ENCODE results near the gene FAM3A. TPM values are rescaled to one million over a fixed set of nuclear protein-coding genes. Genes with fewer than 3 reads are reported as not detected.
A peak's percentile ranks its signal among the peaks of the same experiment; 100 is the strongest.
"Not testable (repeated sequence)": the region's sequence is repeated elsewhere in the genome, so short reads cannot be mapped to it uniquely, and the experiment has no call there.

Gene FAM3A
- total RNA-seq (10 to 100 TPM; 24.7 to 41.1 TPM), polyA plus RNA-seq (ENCODE audit: insufficient read depth, low read depth, low replicate concordance) (24.0 TPM)
- long read RNA-seq, donor 1, partial matches to known transcripts = 8 of 18 reads
- long read RNA-seq, donor 1, other reads (novel, unspliced or antisense) = 0 of 18 reads
- long read RNA-seq, donor 2, partial matches to known transcripts = 0 of 4 reads
- long read RNA-seq, donor 2, other reads (novel, unspliced or antisense) = 0 of 4 reads

- Histone ChIP-seq H3K4me3 (peak within 1 kb of the TSS; percentile 65 to 77), H3K9me3 (no peaks in the 10 kb centered on the region), H3K27me3 (no peaks in the 10 kb centered on the region), H3K36me3 (ENCODE audit: low read depth, missing control alignments) (no peaks in the 10 kb centered on the region), H3K4me1 (peaks cover 12% of the 10 kb centered on the region), H3K27ac (peak within 1 kb of the TSS; percentile 89 to 92)
- DNase-seq = peak; percentile 94
- intact Hi-C loops (cut with DNase I; ENCODE audit: low total_unique reads) = no loop called here
- WGBS, 2 donors = 0% methylated on average over 26 of the region's 59 CpGs; no CpG with 5 or more reads in 1 of the 2 donors
- TF ChIP-seq CTCF (IDR thresholded peaks at IDR 0.05) (no peak), POLR2A (IDR thresholded peaks at IDR 0.05) (peak; percentile 50)
These were observed at the start of gene FAM3A for GRCh38 chrX:154515966-154516655. FAM3A (minus strand) TSS chrX:154516232; CDS start chrX:154515772, 460 bp downstream.

GRCh38 chrX:154562295-154562694 lies 46.3 kb upstream of the FAM3A start:
- H3K4me3 ChIP-seq; intact Hi-C loops (cut with DNase I; ENCODE audit: low total_unique reads); H3K27ac ChIP-seq; H3K9me3 ChIP-seq; H3K4me1 ChIP-seq; DNase-seq; H3K27me3 ChIP-seq; H3K36me3 ChIP-seq (ENCODE audit: low read depth, missing control alignments): not testable (repeated sequence)
- WGBS, 2 donors = no CpG with 5 or more reads among the region's 10 CpGs

GRCh38 chrX:154560326-154560725 lies 44.3 kb upstream of the FAM3A start:
- intact Hi-C loops (cut with DNase I; ENCODE audit: low total_unique reads); H3K36me3 ChIP-seq (ENCODE audit: low read depth, missing control alignments); H3K27ac ChIP-seq; H3K27me3 ChIP-seq; H3K9me3 ChIP-seq; H3K4me3 ChIP-seq; H3K4me1 ChIP-seq; DNase-seq: not testable (repeated sequence)
- WGBS, 2 donors = no CpG with 5 or more reads among the region's 31 CpGs

- H3K36me3 ChIP-seq (ENCODE audit: low read depth, missing control alignments); H3K27me3 ChIP-seq; DNase-seq; H3K4me1 ChIP-seq; H3K4me3 ChIP-seq; intact Hi-C loops (cut with DNase I; ENCODE audit: low total_unique reads); H3K27ac ChIP-seq; H3K9me3 ChIP-seq: not testable (repeated sequence)
- no CpG with 5 or more reads among the region's 21 CpGs for WGBS, 2 donors
These were observed 42.9 kb upstream of the FAM3A start for GRCh38 chrX:154558896-154559295.

- H3K27me3 ChIP-seq; H3K27ac ChIP-seq; DNase-seq; H3K9me3 ChIP-seq; H3K4me1 ChIP-seq; H3K4me3 ChIP-seq; intact Hi-C loops (cut with DNase I; ENCODE audit: low total_unique reads); H3K36me3 ChIP-seq (ENCODE audit: low read depth, missing control alignments): not testable (repeated sequence)
- WGBS, 2 donors = no CpG with 5 or more reads among the region's 24 CpGs
These were observed 42.1 kb upstream of the FAM3A start for GRCh38 chrX:154558060-154558690.

GRCh38 chrX:154552112-154552806 lies 36.2 kb upstream of the FAM3A start:
- H3K4me1 ChIP-seq; intact Hi-C loops (cut with DNase I; ENCODE audit: low total_unique reads); H3K4me3 ChIP-seq; H3K9me3 ChIP-seq; H3K27me3 ChIP-seq; H3K36me3 ChIP-seq (ENCODE audit: low read depth, missing control alignments); DNase-seq; H3K27ac ChIP-seq: not testable (repeated sequence)
- WGBS, 2 donors = 89% methylated on average over 7 of the region's 18 CpGs; no CpG with 5 or more reads in 1 of the 2 donors

- TF ChIP-seq POLR2A (IDR thresholded peaks at IDR 0.05) = no peak
- no peak for TF ChIP-seq CTCF (IDR thresholded peaks at IDR 0.05)
- H3K9me3 ChIP-seq = no peaks in the 10 kb centered on the region
These were observed 33.7 kb upstream of the FAM3A start for GRCh38 chrX:154549766-154550165.

More at GRCh38 chrX:154549766-154550165, 33.7 kb upstream of the FAM3A start:
- 67 to 93% methylated on average over 1 of the region's 1 CpG for WGBS, 2 donors
- DNase-seq = no peak
- H3K27ac ChIP-seq = no peak overlapping the region
- no peaks in the 10 kb centered on the region for H3K4me1 ChIP-seq
- intact Hi-C loops (cut with DNase I; ENCODE audit: low total_unique reads) = no loop called here
- no peaks in the 10 kb centered on the region for H3K27me3 ChIP-seq
- no peak overlapping the region for H3K4me3 ChIP-seq
- no peaks in the 10 kb centered on the region for H3K36me3 ChIP-seq (ENCODE audit: low read depth, missing control alignments)

Measured in testis (tissue), 5 donors.